DOHH2 (cell line): Measurements from ENCODE around the gene CCDC158.

Experiments
- H3F3A ChIP-seq: fragments of 200-600 bp; sonication (generic), shearing (Covaris generic); 2 replicates; pipeline ENCODE4 v1.6.0; 2016; ENCODE audit warnings: antibody characterized with exemption, mild to moderate bottlenecking; ENCODE audit not compliant: control insufficient read depth, insufficient read depth
- H3K27ac ChIP-seq: fragments of 200-600 bp; sonication (generic); 2 replicates; pipeline ENCODE4 v1.5.1; 2014; ENCODE audit warnings: low read depth, mild to moderate bottlenecking, low read length, moderate library complexity
- H3K27me3 ChIP-seq: fragments of 200-600 bp; sonication (generic); 2 replicates; pipeline ENCODE4 v1.6.1; 2014; ENCODE audit warnings: mild to moderate bottlenecking, low read length, mixed read lengths; ENCODE audit not compliant: control insufficient read depth
- H3K36me3 ChIP-seq: fragments of 200-600 bp; sonication (generic); 2 replicates; pipeline ENCODE4 v1.6.1; 2014; ENCODE audit warnings: mild to moderate bottlenecking, low read length, moderate library complexity, mixed read lengths; ENCODE audit not compliant: control insufficient read depth
- H3K4me1 ChIP-seq: fragments of 200-600 bp; sonication (generic); 2 replicates; pipeline ENCODE4 v1.6.1; 2014; ENCODE audit warnings: mild to moderate bottlenecking, low read length, mixed read lengths; ENCODE audit not compliant: control insufficient read depth
- H3K4me2 ChIP-seq: fragments of 200-600 bp; sonication (generic); 2 replicates; pipeline ENCODE4 v1.6.0; 2014; ENCODE audit warnings: mild to moderate bottlenecking, low read length, moderate library complexity
- H3K4me3 ChIP-seq: fragments of 200-600 bp; sonication (generic); 2 replicates; pipeline ENCODE4 v1.5.1; 2014; ENCODE audit warnings: mild to moderate bottlenecking, low read length, mixed read lengths
- H3K79me2 ChIP-seq: fragments of 200-600 bp; sonication (generic); 2 replicates; pipeline ENCODE4 v1.6.1; 2014; ENCODE audit warnings: mild to moderate bottlenecking, low read length, mixed read lengths; ENCODE audit not compliant: control insufficient read depth
- H3K9me2 ChIP-seq: fragments of 200-600 bp; sonication (generic); replicated peaks from 2 replicates; pipeline ENCODE4 v1.6.1; 2014; ENCODE audit warnings: mild to moderate bottlenecking, low read length, mixed read lengths; ENCODE audit not compliant: control insufficient read depth
- H3K9me3 ChIP-seq: fragments of 200-600 bp; sonication (generic); 2 replicates; pipeline ENCODE4 v1.6.1; 2014; ENCODE audit warnings: antibody characterized with exemption, low read length, mixed read lengths; ENCODE audit not compliant: control insufficient read depth, insufficient read depth
- H4K20me1 ChIP-seq: fragments of 200-600 bp; sonication (generic); 2 replicates; pipeline ENCODE4 v1.6.0; 2014; ENCODE audit warnings: low read depth, mild to moderate bottlenecking, antibody characterized with exemption, low read length, moderate library complexity; ENCODE audit not compliant: control insufficient read depth, insufficient read depth
- CTCF ChIP-seq: fragments of 200-600 bp; sonication (generic); IDR thresholded peaks from one replicate; pipeline ENCODE4 v1.5.1; 2014; ENCODE audit warnings: antibody characterized with exemption, mild to moderate bottlenecking, low read depth, low read length; ENCODE audit not compliant: poor library complexity, severe bottlenecking
- EZH2phosphoT487 ChIP-seq: fragments of 200-600 bp; sonication (generic); IDR thresholded peaks from 2 replicates; pipeline ENCODE4 v1.6.1; 2017; ENCODE audit warnings: borderline replicate concordance, mild to moderate bottlenecking, antibody characterized with exemption, low read length, moderate library complexity, mixed read lengths

Gene CCDC158

DNA sequence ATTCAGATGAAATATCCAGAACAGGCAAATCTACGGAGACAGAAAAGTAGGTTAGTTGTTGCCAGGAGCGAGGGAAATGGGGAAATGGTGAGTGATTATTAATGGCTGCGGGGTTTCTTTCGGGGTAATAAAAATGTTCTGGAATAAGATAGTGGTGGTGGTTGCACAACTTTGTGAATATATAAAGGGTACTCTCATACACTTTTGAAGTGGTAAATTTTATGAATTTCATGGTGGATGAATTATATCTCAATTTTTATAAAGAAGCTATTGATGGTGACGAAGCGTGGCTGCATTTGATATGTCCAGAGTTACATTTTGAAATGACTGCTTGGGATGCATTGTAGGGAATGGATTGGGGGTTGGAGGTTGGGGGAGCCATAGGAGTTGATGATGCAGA lies 153.1 kb downstream of the CCDC158 start:
- Histone ChIP-seq H3F3A (no peaks in the 10 kb centered on the region), H3K27me3 (0 out of 2 replicates have a peak, but pooled peaks cover 3% of the 10 kb centered on the region), H4K20me1 (no peaks in the 10 kb centered on the region), H3K4me2 (no peak overlapping the region), H3K9me2 (no peaks in the 10 kb centered on the region), H3K4me3 (no peak overlapping the region), H3K36me3 (no peaks in the 10 kb centered on the region), H3K9me3 (no peaks in the 10 kb centered on the region), H3K27ac (no peak overlapping the region), H3K4me1 (no peaks in the 10 kb centered on the region), H3K79me2 (no peaks in the 10 kb centered on the region)
- no peak for TF ChIP-seq CTCF
- no peak for TF ChIP-seq EZH2phosphoT487

DNA sequence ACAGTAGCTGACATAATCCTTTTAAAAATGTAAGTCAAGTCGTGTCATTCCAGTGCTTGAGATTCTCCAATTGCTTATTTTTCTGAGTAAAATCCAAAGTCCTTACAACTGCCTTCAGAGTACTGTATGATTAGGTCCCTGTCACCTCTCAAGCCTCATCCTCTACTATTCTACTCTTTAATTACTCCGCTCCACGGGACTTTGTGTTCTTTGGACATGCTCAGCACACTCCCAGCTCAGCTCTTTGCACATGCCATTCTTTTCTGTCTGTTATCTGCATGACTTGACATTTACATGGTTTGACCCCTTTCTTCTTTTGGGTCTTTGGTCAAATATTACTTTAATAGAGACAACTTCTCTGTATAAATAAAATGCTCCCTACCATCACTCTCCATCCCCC lies 154.3 kb downstream of the CCDC158 start:
- Histone ChIP-seq H3K27me3 (0 out of 2 replicates have a peak, but pooled peaks cover 3% of the 10 kb centered on the region), H3K4me1 (no peaks in the 10 kb centered on the region), H3K27ac (no peak overlapping the region), H4K20me1 (no peaks in the 10 kb centered on the region), H3F3A (no peaks in the 10 kb centered on the region), H3K4me3 (no peak overlapping the region), H3K79me2 (no peaks in the 10 kb centered on the region), H3K9me2 (no peaks in the 10 kb centered on the region), H3K9me3 (no peaks in the 10 kb centered on the region), H3K4me2 (no peak overlapping the region), H3K36me3 (no peaks in the 10 kb centered on the region)
- TF ChIP-seq CTCF = no peak

- Histone ChIP-seq H3K36me3 (no peaks in the 10 kb centered on the region), H3K4me2 (no peak overlapping the region), H3K9me3 (no peaks in the 10 kb centered on the region), H3F3A (no peaks in the 10 kb centered on the region), H3K9me2 (no peaks in the 10 kb centered on the region), H3K27me3 (0 out of 2 replicates have a peak, but pooled peaks cover 3% of the 10 kb centered on the region), H3K27ac (no peak overlapping the region), H3K79me2 (no peaks in the 10 kb centered on the region), H4K20me1 (no peaks in the 10 kb centered on the region), H3K4me3 (no peak overlapping the region), H3K4me1 (no peaks in the 10 kb centered on the region)
- no peak for TF ChIP-seq CTCF
- no peak for TF ChIP-seq EZH2phosphoT487
These were observed 155.2 kb downstream of the CCDC158 start for GRCh38 chr4:76265631-76266218.
